Esophagus muscularis mucosa (tissue), 4 donors: ENCODE data around the gene GADD45A. TPM values are rescaled to one million over a fixed set of nuclear protein-coding genes. Genes with fewer than 3 reads are reported as not detected.
A peak's percentile ranks its signal among the peaks of the same experiment; 100 is the strongest.

Source experiments
- DNase-seq: peaks from one replicate; pipeline ENCODE4 v3.0.0-alpha.2; 2017; ENCODE audit errors: extremely low spot score
- H3K27ac ChIP-seq, 4 donors: fragments of 200-600 bp; sonication (generic); replicated peaks in 1 of 4; 1 replicate in 3 of 4; 2 replicates in 1 of 4; pipeline ENCODE4 v1.5.1; 2016 to 2019; ENCODE audit warnings: mild to moderate bottlenecking in 1 of 4
- H3K27me3 ChIP-seq, 4 donors: fragments of 200-600 bp; sonication (generic); one replicate each; pipeline versions ENCODE4 v1.5.1 to v1.6.0; 2016 to 2019
- H3K36me3 ChIP-seq, 4 donors: fragments of 200-600 bp; sonication (generic); one replicate each; pipeline ENCODE4 v1.5.1; 2016 to 2019
- H3K4me1 ChIP-seq, 4 donors: fragments of 200-600 bp; sonication (generic); one replicate each; pipeline ENCODE4 v1.5.1; 2016 to 2019
- H3K4me3 ChIP-seq, 4 donors: fragments of 200-600 bp; sonication (generic); 1 replicate in 2 of 4; 2 replicates in 2 of 4; pipeline ENCODE4 v1.5.1; 2016 to 2019; ENCODE audit warnings: mild to moderate bottlenecking in 4 of 4, moderate library complexity in 1 of 4
- H3K9me3 ChIP-seq, 4 donors: fragments of 200-600 bp; sonication (generic); 1 replicate in 3 of 4; 2 replicates in 1 of 4; pipeline ENCODE4 v1.5.1; 2016 to 2019
- EP300 ChIP-seq: sonication (generic); formaldehyde crosslinking; IDR thresholded peaks from one replicate; pipeline ENCODE4 v1.6.1; 2017; ENCODE audit warnings: antibody characterized with exemption
- POLR2A ChIP-seq: fragments of 450-650 bp; IDR thresholded peaks from one replicate; pipeline ENCODE4 v1.6.1; 2017; ENCODE audit warnings: antibody characterized with exemption, moderate library complexity, mild to moderate bottlenecking, low read depth
- POLR2AphosphoS5 ChIP-seq, 2 donors: sonication (generic); formaldehyde crosslinking; IDR thresholded peaks; one replicate each; pipeline ENCODE4 v1.6.1; 2017; ENCODE audit warnings: antibody characterized with exemption in 2 of 2
- WGBS: methylation state at CpG from one replicate; pipeline ENCODE4 v1.1.5; 2018; 5-methylcytosine and 5-hydroxymethylcytosine counted together
- intact Hi-C: fragments of 100-400 bp; cut with DNase I; formaldehyde crosslinking; loops from one replicate; pipeline ENCODE4 v1.15.1; 2023
- total RNA-seq, 4 donors: library from RNA; depleted of rRNA; stranded (reverse); fragments of >200 nt; gene quantifications; one replicate each; pipeline versions ENCODE4 v1.1.0 to v1.2.1, GENCODE V29; 2016
- TF ChIP-seq, protein P1 (sequence below), 3 experiments: fragments of 200-600 bp in 2 of 3; fragments of 450-650 bp in 1 of 3; sonication (generic) in 2 of 3; IDR thresholded peaks; one replicate each; pipeline ENCODE4 v1.5.1; 2017 to 2019; ENCODE audit warnings: antibody characterized with exemption in 3 of 3, mild to moderate bottlenecking in 2 of 3, moderate library complexity in 1 of 3

Gene GADD45A
- total RNA-seq, 4 donors from 2014 or later, result 51.1 to 80.8 (median 66.5) TPM

DNA sequence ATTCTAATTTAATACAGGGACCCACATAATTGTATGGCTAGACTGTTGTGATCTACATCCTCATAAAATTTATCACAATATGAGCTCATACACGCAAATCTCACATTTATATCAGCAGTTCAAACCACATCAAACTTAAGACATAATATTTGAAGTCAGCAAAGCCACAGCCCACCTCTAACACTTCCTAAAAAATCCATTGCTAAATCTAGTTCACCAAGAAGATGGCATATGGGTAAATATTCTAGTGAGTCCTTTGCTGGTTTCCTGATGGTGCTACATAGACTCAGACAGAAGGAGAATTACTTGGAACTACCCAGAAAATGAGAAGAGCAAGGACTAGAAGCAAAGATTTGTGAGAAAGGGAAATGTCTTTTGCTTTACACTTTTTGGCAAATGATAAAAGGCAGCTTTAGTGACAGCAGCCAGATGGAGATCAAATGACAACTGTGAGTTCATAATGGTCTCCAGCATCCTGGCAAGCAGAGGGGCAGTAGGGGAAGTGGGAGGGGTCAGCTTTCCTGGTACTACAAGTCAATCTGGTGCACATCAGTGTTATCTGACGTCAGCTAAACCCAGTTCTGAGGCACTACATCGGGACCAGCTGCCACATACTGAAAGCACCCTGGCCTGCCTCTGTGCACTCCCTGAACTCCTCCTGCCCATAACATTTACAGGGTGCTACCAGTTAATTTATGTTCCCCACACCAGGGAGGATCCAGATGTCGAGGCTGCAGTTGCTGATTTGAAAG is 10.6 kb upstream of the GADD45A start:
- Histone ChIP-seq H3K27ac (peak overlapping the region in 2 of 4 donors; percentile 1 to 15), H3K4me3 (no peak overlapping the region), H3K36me3 (no peaks in the 10 kb centered on the region), H3K27me3 (no peaks in the 10 kb centered on the region), H3K4me1 (peaks cover 0 to 11% (median 10%) of the 10 kb centered on the region in 4 donors), H3K9me3 (no peaks in the 10 kb centered on the region)
- TF ChIP-seq POLR2A (no peak), POLR2AphosphoS5 (IDR thresholded peaks at IDR 0.05) (peak in 1 of 2 donors; percentile 27), EP300 (no peak)
- TF ChIP-seq, protein P1, sequence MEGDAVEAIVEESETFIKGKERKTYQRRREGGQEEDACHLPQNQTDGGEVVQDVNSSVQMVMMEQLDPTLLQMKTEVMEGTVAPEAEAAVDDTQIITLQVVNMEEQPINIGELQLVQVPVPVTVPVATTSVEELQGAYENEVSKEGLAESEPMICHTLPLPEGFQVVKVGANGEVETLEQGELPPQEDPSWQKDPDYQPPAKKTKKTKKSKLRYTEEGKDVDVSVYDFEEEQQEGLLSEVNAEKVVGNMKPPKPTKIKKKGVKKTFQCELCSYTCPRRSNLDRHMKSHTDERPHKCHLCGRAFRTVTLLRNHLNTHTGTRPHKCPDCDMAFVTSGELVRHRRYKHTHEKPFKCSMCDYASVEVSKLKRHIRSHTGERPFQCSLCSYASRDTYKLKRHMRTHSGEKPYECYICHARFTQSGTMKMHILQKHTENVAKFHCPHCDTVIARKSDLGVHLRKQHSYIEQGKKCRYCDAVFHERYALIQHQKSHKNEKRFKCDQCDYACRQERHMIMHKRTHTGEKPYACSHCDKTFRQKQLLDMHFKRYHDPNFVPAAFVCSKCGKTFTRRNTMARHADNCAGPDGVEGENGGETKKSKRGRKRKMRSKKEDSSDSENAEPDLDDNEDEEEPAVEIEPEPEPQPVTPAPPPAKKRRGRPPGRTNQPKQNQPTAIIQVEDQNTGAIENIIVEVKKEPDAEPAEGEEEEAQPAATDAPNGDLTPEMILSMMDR (IDR thresholded peaks at IDR 0.05), result no peak
- DNase-seq, result no peak
- intact Hi-C loops, result no loop called here
- WGBS, result 35% methylated on average over 4 of the region's 4 CpGs

DNA sequence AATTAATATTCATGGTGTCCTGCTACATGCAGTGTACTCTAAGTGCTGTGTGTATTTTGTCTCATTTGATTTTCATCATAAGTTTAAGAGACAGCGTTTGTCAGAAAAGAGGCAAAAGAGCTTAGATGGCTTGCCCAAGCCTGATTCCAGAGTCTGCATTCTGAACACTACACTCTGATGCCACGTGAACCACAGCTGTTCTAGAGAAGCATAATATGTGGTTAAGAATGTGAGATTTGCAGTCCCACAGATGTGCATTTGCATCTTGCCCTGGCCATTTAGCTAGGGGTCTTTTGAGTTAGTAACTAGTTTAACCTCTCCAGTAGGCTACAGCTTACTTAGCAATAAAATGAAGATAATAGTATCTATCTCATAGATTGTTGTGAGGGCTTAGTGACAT is 9.2 kb upstream of the GADD45A start:
- 80% methylated on average over 2 of the region's 2 CpGs for WGBS
- TF ChIP-seq EP300 (no peak), POLR2A (no peak)
- TF ChIP-seq, protein P1 (IDR thresholded peaks at IDR 0.05), result no peak
- intact Hi-C loops, result no loop called here
- H3K4me1 ChIP-seq, result peaks cover 0 to 11% (median 10%) of the 10 kb centered on the region in 4 donors
- no peaks in the 10 kb centered on the region for H3K27me3 ChIP-seq
- H3K9me3 ChIP-seq, result no peaks in the 10 kb centered on the region
- no peak for DNase-seq
- no peak overlapping the region for H3K27ac ChIP-seq
- H3K36me3 ChIP-seq, result no peaks in the 10 kb centered on the region
- no peak overlapping the region for H3K4me3 ChIP-seq

DNA sequence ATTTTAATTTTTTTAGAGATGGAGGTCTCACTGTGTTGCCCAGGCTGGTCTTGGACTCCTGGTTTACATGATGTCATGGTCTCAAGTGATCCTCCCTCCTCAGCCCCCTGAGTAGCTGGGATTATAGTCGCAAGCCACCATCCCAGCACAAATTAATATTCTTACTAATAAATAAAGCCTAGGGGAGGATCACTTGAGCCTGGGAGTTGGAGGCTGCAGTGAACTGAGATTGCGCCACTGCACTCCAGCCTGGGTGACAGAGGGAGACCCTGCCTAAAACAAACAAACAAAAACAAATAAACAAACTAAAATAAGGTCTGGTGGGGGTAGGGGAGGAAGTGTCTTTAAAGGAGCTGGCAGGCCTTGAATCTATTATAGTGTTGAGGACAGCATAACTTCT is 8.7 kb upstream of the GADD45A start:
- no peak overlapping the region for H3K27ac ChIP-seq
- TF ChIP-seq POLR2AphosphoS5 (IDR thresholded peaks at IDR 0.05), result no peak
- TF ChIP-seq POLR2A, result no peak
- TF ChIP-seq, protein P1 (IDR thresholded peaks at IDR 0.05), result no peak
- intact Hi-C loops, result no loop called here
- H3K4me1 ChIP-seq, result peaks cover 0 to 11% (median 10%) of the 10 kb centered on the region in 4 donors
- no peaks in the 10 kb centered on the region for H3K9me3 ChIP-seq
- H3K4me3 ChIP-seq, result no peak overlapping the region
- DNase-seq, result no peak
- H3K36me3 ChIP-seq, result no peaks in the 10 kb centered on the region
- WGBS, result 91% methylated on average over 2 of the region's 2 CpGs
- no peaks in the 10 kb centered on the region for H3K27me3 ChIP-seq

DNA sequence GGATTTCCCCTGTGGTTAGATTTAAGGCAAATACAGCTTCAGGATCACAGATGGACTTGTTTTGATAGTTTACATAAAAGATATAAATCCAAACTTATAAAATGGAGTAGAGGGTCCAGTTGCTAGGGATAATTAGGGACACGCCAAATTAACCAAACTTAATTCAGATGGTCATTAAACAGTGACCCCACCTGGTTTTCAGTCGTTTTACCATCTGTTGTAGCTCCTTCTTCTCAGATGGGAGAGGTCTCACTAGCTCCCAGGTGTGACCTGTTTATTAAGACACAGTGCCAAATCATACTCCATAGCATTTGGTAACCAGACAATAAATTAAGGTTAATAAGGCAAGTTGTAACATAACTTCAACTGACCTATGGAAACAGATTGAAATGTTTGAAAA is 8.1 kb upstream of the GADD45A start:
- no peak for DNase-seq
- 81% methylated on average over 2 of the region's 2 CpGs for WGBS
- TF ChIP-seq, protein P1 (IDR thresholded peaks at IDR 0.05), result no peak
- no peaks in the 10 kb centered on the region for H3K36me3 ChIP-seq
- no peak overlapping the region for H3K27ac ChIP-seq
- intact Hi-C loops, result no loop called here
- no peak overlapping the region for H3K4me3 ChIP-seq
- no peaks in the 10 kb centered on the region for H3K27me3 ChIP-seq
- no peaks in the 10 kb centered on the region for H3K9me3 ChIP-seq
- peaks cover 0 to 11% (median 10%) of the 10 kb centered on the region in 4 donors for H3K4me1 ChIP-seq

DNA sequence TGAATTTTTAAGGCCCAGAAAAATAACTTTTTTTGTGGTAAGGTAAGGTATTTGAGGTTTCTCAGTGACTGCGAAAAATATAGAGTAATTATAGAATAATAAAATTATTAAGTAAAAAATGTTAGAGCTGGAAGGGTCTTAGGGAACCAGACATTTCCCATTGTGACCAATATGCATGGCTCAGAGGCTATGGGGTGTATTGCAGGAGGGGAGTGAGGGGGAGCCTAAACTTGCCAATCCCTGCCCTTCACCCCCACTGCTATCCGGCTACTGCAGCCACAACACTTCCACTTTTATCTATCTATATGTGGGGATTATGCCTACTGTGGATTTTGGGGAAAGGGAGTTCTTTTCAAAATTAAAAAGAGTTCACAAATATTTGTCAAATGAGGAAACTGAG is 7.6 kb upstream of the GADD45A start:
- intact Hi-C loops, result no loop called here
- H3K4me3 ChIP-seq, result no peak overlapping the region

More for the DNA sequence above, 7.6 kb upstream of the GADD45A start:
- Histone ChIP-seq H3K36me3 (no peaks in the 10 kb centered on the region), H3K27ac (no peak overlapping the region), H3K4me1 (peaks cover 0 to 11% (median 10%) of the 10 kb centered on the region in 4 donors), H3K9me3 (no peaks in the 10 kb centered on the region), H3K27me3 (no peaks in the 10 kb centered on the region)
- TF ChIP-seq POLR2AphosphoS5 (IDR thresholded peaks at IDR 0.05) (no peak), EP300 (no peak), POLR2A (no peak)
- TF ChIP-seq, protein P1 (IDR thresholded peaks at IDR 0.05), result no peak
- no peak for DNase-seq
- WGBS, result 96% methylated on average over 2 of the region's 2 CpGs
